SK-N-SH (cell line): ENCODE measurements around the gene KCNH8. TPM values are rescaled to one million over a fixed set of nuclear protein-coding genes. Genes with fewer than 3 reads are reported as not detected.

Experiments used
- CTCF ChIA-PET: fragments of 300-600, 350-600 bp; formaldehyde crosslinking; extraction: SDS; loops from one replicate; lab custom pipeline; 2021; lab: Yijun Ruan, JAX
- POLR2A ChIA-PET: fragments of 350-600 bp; sonication (Branson Sonifier 250); formaldehyde crosslinking; extraction: SDS; loops from one replicate; lab custom pipeline; 2020; ENCODE audit warnings: antibody characterized with exemption, inconsistent platforms; lab: Yijun Ruan, JAX
- DNase-seq: peaks from one replicate; pipeline ENCODE4 v3.0.0; 2012
- H2AFZ ChIP-seq: fragments of 200-600 bp; sonication (generic); 2 replicates; pipeline ENCODE4 v1.8.1; 2016; ENCODE audit warnings: antibody characterized with exemption, mild to moderate bottlenecking, low read depth
- H3F3A ChIP-seq: fragments of 200-600 bp; sonication (generic); replicated peaks from 2 replicates; pipeline ENCODE3; 2016; ENCODE audit warnings: antibody characterized with exemption, mild to moderate bottlenecking; ENCODE audit not compliant: insufficient read depth
- H3K27ac ChIP-seq, 2 experiments: fragments of 200-500 bp in 1 of 2; fragments of 200-600 bp in 1 of 2; sonication (Bioruptor generic) in 1 of 2; sonication (generic), shearing (Covaris generic) in 1 of 2; 2 replicates each; pipeline versions ENCODE4 v1.5.1 to v1.6.1; 2014 to 2016; ENCODE audit warnings: low read depth in 2 of 2, inconsistent platforms in 1 of 2, low read length in 1 of 2, mild to moderate bottlenecking in 1 of 2, mixed read lengths in 1 of 2
- H3K27me3 ChIP-seq: fragments of 200-600 bp; sonication (generic), shearing (Covaris generic); 2 replicates; pipeline ENCODE4 v1.6.1; 2016; ENCODE audit warnings: mixed run types; ENCODE audit not compliant: insufficient read depth
- H3K36me3 ChIP-seq, 2 experiments: fragments of 200-500 bp in 1 of 2; fragments of 200-600 bp in 1 of 2; sonication (Bioruptor generic) in 1 of 2; sonication (generic) in 1 of 2; replicated peaks in 1 of 2; 2 replicates each; pipeline versions ENCODE3 to v1.5.1; 2014 to 2016; ENCODE audit warnings: low read length in 1 of 2, mild to moderate bottlenecking in 1 of 2; ENCODE audit not compliant: insufficient read depth in 2 of 2, control insufficient read depth in 1 of 2
- H3K4me1 ChIP-seq, 2 experiments: fragments of 200-500 bp in 1 of 2; fragments of 200-600 bp in 1 of 2; sonication (Bioruptor generic) in 1 of 2; sonication (generic), shearing (Covaris generic) in 1 of 2; 2 replicates each; pipeline versions ENCODE4 v1.5.1 to v1.6.1; 2014 to 2016; ENCODE audit warnings: low read depth in 1 of 2, low read length in 1 of 2, mixed run types in 1 of 2; ENCODE audit not compliant: insufficient read depth in 2 of 2, control insufficient read depth in 1 of 2
- H3K4me2 ChIP-seq: fragments of 200-600 bp; sonication (generic), shearing (Covaris generic); 2 replicates; pipeline ENCODE4 v1.6.1; 2017; ENCODE audit warnings: mixed run types
- H3K4me3 ChIP-seq, 2 experiments: fragments of 200-500 bp in 1 of 2; fragments of 200-600 bp in 1 of 2; sonication (Bioruptor generic) in 1 of 2; sonication (generic), shearing (Covaris generic) in 1 of 2; 2 replicates each; pipeline versions ENCODE4 v1.5.1 to v1.8.1; 2014 to 2016; ENCODE audit warnings: low read depth in 2 of 2, inconsistent platforms in 1 of 2, low read length in 1 of 2, mild to moderate bottlenecking in 1 of 2, mixed read lengths in 1 of 2, moderate library complexity in 1 of 2
- H3K79me2 ChIP-seq: fragments of 200-600 bp; sonication (generic); 2 replicates; pipeline ENCODE4 v1.8.1; 2017; ENCODE audit warnings: mild to moderate bottlenecking; ENCODE audit not compliant: insufficient read depth
- H3K9ac ChIP-seq: fragments of 200-600 bp; sonication (generic); 2 replicates; pipeline ENCODE4 v1.6.1; 2017; ENCODE audit warnings: mixed run types
- H3K9me2 ChIP-seq: fragments of 200-600 bp; sonication (generic); 2 replicates; pipeline ENCODE4 v1.6.1; 2017; ENCODE audit warnings: mixed run types
- H3K9me3 ChIP-seq: fragments of 200-600 bp; sonication (generic); 2 replicates; pipeline ENCODE4 v1.6.1; 2017; ENCODE audit warnings: mixed run types, mild to moderate bottlenecking, moderate library complexity
- H4K20me1 ChIP-seq: fragments of 200-600 bp; sonication (generic); 2 replicates; pipeline ENCODE4 v1.6.1; 2017; ENCODE audit warnings: mild to moderate bottlenecking, mixed run types; ENCODE audit not compliant: insufficient read depth
- ELF1 ChIP-seq: IDR thresholded peaks from 2 replicates; pipeline ENCODE4 v1.4.0; 2012
- FOSL2 ChIP-seq: IDR thresholded peaks from 2 replicates; pipeline ENCODE4 v1.4.0; 2012; ENCODE audit warnings: low read depth, mild to moderate bottlenecking, moderate library complexity, borderline replicate concordance
- FOXM1 ChIP-seq: IDR thresholded peaks from 2 replicates; pipeline ENCODE4 v1.4.0; 2012; ENCODE audit warnings: low read depth, mild to moderate bottlenecking
- GABPA ChIP-seq: IDR thresholded peaks from 2 replicates; pipeline ENCODE4 v1.4.0; 2012; ENCODE audit warnings: low read depth, mild to moderate bottlenecking
- MAX ChIP-seq: IDR thresholded peaks from 2 replicates; pipeline ENCODE4 v1.4.0; 2012; ENCODE audit warnings: low read depth
- NRF1 ChIP-seq: IDR thresholded peaks from 2 replicates; pipeline ENCODE4 v1.6.1; 2012; ENCODE audit warnings: low read depth, mild to moderate bottlenecking, low read length
- RAD21 ChIP-seq: IDR thresholded peaks from 2 replicates; pipeline ENCODE4 v1.6.1; 2012; ENCODE audit warnings: mild to moderate bottlenecking, low read length
- RCOR1 ChIP-seq: fragments of 150-350 bp; IDR thresholded peaks from 2 replicates; pipeline ENCODE4 v1.6.1; 2017; ENCODE audit warnings: antibody characterized with exemption, low read length
- RFX5 ChIP-seq: IDR thresholded peaks from 2 replicates; pipeline ENCODE4 v1.6.1; 2012; ENCODE audit warnings: mild to moderate bottlenecking, improper control_type of control experiment, low read length
- SMC3 ChIP-seq: IDR thresholded peaks from 2 replicates; pipeline ENCODE4 v1.6.1; 2012; ENCODE audit warnings: low read depth, low read length, improper control_type of control experiment
- TAF1 ChIP-seq: IDR thresholded peaks from 2 replicates; pipeline ENCODE4 v1.6.1; 2012; ENCODE audit warnings: low read depth, mild to moderate bottlenecking, low read length, moderate library complexity, borderline replicate concordance
- YY1 ChIP-seq: IDR thresholded peaks from 2 replicates; pipeline ENCODE4 v1.4.0; 2012; ENCODE audit warnings: low read depth, mild to moderate bottlenecking
- ZBTB33 ChIP-seq: IDR thresholded peaks from 2 replicates; pipeline ENCODE4 v1.4.0; 2012; ENCODE audit warnings: low read depth, borderline replicate concordance
- WGBS: methylation state at CpG from one replicate; pipeline ENCODE4 v1.1.6; 2017; ENCODE audit warnings: low lambda C conversion rate; 5-methylcytosine and 5-hydroxymethylcytosine counted together
- polyA plus RNA-seq, 3 experiments: library from polyadenylated mRNA; depleted of rRNA; stranded (reverse); fragments of >200 nt; gene quantifications; 2 replicates each; pipeline ENCODE4 v1.2.3, GENCODE V29; 2012
- TF ChIP-seq, protein P1 (sequence below): IDR thresholded peaks from 2 replicates; pipeline ENCODE4; 2012
- TF ChIP-seq, protein P2 (sequence below): IDR thresholded peaks from 2 replicates; pipeline ENCODE4 v1.4.0; 2012; ENCODE audit warnings: low read depth, borderline replicate concordance
- TF ChIP-seq, protein P3 (sequence below): fragments of 150-350 bp; IDR thresholded peaks from 2 replicates; pipeline ENCODE4 v1.6.1; 2016; ENCODE audit warnings: mild to moderate bottlenecking, low read depth, low read length

The KCNH8 gene
- polyA plus RNA-seq, 1 of the 3 experiments (the other 2 are of a cell fraction): 0.05 TPM

GRCh38 chr3:19250959-19251610 lies 102.8 kb downstream of the KCNH8 start:
- no peaks in the 10 kb centered on the region for H3K4me1 ChIP-seq
- ChIA-PET CTCF (interaction anchor here (0.7 to 2.8 kb wide), 7 partner anchors 19 to 186 kb away, joined by 3 to 12 read pairs (median 3); no protein-coding TSS in a partner anchor), POLR2A (no interaction called here)
- H3K9me3 ChIP-seq: no peaks in the 10 kb centered on the region
- no peaks in the 10 kb centered on the region for H3F3A ChIP-seq
- H3K9me2 ChIP-seq: no peaks in the 10 kb centered on the region
- no peak for DNase-seq
- H3K4me2 ChIP-seq: no peak overlapping the region
- H3K9ac ChIP-seq: no peak overlapping the region
- no peaks in the 10 kb centered on the region for H3K27me3 ChIP-seq
- H4K20me1 ChIP-seq: no peaks in the 10 kb centered on the region
- no peak for TF ChIP-seq FOXM1
- TF ChIP-seq RAD21: peak; percentile 55
- TF ChIP-seq, all 33 proteins: peak for 1
- Histone ChIP-seq H3K4me3 (no peak overlapping the region), H3K36me3 (no peaks in the 10 kb centered on the region), H3K27ac (no peak overlapping the region), H3K79me2 (no peaks in the 10 kb centered on the region), H2AFZ (no peak overlapping the region)
- WGBS: 69% methylated on average over 6 of the region's 6 CpGs

DNA sequence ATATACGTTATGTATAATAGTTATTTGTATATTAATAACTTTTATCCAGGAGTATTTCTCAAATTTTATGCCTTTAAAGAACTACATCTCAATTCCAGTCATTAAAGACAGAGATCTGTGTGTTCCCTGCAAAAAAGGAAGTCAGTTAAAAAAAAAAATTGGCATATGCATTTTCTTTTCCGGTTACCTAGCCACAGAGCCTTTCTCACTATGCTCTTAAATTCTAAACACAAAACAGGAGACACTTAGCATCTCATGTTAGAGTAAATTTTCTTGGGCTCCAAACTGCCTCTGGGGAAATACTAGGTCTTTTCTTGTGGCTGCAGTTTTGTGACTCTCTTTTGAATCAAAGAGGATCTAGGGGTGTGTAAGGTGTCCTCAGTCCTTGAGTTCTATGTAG lies 105.9 kb downstream of the KCNH8 start:
- no peaks in the 10 kb centered on the region for H3K36me3 ChIP-seq
- H3K9me2 ChIP-seq: no peaks in the 10 kb centered on the region
- no peaks in the 10 kb centered on the region for H3K79me2 ChIP-seq
- no peak overlapping the region for H3K27ac ChIP-seq
- H3K9me3 ChIP-seq: no peaks in the 10 kb centered on the region
- no peak for DNase-seq
- no peaks in the 10 kb centered on the region for H3K27me3 ChIP-seq
- TF ChIP-seq, protein P1, sequence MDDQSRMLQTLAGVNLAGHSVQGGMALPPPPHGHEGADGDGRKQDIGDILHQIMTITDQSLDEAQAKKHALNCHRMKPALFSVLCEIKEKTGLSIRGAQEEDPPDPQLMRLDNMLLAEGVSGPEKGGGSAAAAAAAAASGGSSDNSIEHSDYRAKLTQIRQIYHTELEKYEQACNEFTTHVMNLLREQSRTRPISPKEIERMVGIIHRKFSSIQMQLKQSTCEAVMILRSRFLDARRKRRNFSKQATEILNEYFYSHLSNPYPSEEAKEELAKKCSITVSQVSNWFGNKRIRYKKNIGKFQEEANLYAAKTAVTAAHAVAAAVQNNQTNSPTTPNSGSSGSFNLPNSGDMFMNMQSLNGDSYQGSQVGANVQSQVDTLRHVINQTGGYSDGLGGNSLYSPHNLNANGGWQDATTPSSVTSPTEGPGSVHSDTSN: no peak
- no peak for TF ChIP-seq RFX5
- TF ChIP-seq MAX: no peak
- TF ChIP-seq ELF1: no peak
- TF ChIP-seq RAD21: no peak
- no peak for TF ChIP-seq NRF1
- TF ChIP-seq RCOR1: no peak
- no peak for TF ChIP-seq ZBTB33
- no peak for TF ChIP-seq TAF1
- no peak for TF ChIP-seq SMC3
- TF ChIP-seq, protein P2, sequence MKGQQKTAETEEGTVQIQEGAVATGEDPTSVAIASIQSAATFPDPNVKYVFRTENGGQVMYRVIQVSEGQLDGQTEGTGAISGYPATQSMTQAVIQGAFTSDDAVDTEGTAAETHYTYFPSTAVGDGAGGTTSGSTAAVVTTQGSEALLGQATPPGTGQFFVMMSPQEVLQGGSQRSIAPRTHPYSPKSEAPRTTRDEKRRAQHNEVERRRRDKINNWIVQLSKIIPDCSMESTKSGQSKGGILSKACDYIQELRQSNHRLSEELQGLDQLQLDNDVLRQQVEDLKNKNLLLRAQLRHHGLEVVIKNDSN: no peak
- TF ChIP-seq YY1: no peak
- TF ChIP-seq, protein P3, sequence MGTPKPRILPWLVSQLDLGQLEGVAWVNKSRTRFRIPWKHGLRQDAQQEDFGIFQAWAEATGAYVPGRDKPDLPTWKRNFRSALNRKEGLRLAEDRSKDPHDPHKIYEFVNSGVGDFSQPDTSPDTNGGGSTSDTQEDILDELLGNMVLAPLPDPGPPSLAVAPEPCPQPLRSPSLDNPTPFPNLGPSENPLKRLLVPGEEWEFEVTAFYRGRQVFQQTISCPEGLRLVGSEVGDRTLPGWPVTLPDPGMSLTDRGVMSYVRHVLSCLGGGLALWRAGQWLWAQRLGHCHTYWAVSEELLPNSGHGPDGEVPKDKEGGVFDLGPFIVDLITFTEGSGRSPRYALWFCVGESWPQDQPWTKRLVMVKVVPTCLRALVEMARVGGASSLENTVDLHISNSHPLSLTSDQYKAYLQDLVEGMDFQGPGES: no peak
- TF ChIP-seq FOXM1: no peak
- TF ChIP-seq GABPA: no peak
- TF ChIP-seq FOSL2: no peak
- no peak overlapping the region for H3K4me2 ChIP-seq
- no peak overlapping the region for H2AFZ ChIP-seq
- no peaks in the 10 kb centered on the region for H4K20me1 ChIP-seq
- no peak overlapping the region for H3K4me3 ChIP-seq
- H3K4me1 ChIP-seq: no peaks in the 10 kb centered on the region
- POLR2A ChIA-PET: no interaction called here
- 40% methylated on average over 2 of the region's 2 CpGs for WGBS
- no peaks in the 10 kb centered on the region for H3F3A ChIP-seq
- CTCF ChIA-PET: no interaction called here
- no peak overlapping the region for H3K9ac ChIP-seq
